ENCODE measurements around the gene GRM5. TPM values are rescaled to one million over a fixed set of nuclear protein-coding genes. Genes with fewer than 3 reads are reported as not detected.

Gene GRM5
- total RNA-seq, 1 donor from 2014 or later: 0.42 TPM

DNA sequence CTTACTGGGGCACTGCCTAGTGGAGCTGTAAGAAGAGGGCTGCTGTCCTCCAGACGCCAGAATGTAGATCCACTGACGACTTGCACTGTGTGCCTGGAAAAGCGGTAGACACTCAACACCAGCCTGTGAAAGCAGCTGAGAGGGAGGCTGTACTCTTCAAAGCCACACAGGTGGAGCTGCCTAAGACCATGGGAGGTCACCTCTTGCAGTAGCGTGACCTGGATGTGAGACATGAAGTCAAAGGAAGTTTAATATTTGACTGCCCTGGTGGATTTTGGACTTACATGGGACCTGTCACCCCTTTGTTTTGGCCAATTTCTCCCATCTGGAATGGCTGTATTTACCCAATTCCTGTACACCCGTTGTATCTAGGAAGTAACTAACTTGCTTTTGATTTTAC, 531.6 kb downstream of the GRM5 start:
- Mint-ChIP-seq H3K4me3 (no peak overlapping the region), H3K27me3 (ENCODE audit: low read depth) (no peaks in the 10 kb centered on the region), H3K4me1 (peaks cover 43% of the 10 kb centered on the region), H3K9me3 (peaks cover 8% of the 10 kb centered on the region), H3K36me3 (peaks cover 6% of the 10 kb centered on the region), H3K27ac (no peak overlapping the region)
- TF ChIP-seq, protein P1, sequence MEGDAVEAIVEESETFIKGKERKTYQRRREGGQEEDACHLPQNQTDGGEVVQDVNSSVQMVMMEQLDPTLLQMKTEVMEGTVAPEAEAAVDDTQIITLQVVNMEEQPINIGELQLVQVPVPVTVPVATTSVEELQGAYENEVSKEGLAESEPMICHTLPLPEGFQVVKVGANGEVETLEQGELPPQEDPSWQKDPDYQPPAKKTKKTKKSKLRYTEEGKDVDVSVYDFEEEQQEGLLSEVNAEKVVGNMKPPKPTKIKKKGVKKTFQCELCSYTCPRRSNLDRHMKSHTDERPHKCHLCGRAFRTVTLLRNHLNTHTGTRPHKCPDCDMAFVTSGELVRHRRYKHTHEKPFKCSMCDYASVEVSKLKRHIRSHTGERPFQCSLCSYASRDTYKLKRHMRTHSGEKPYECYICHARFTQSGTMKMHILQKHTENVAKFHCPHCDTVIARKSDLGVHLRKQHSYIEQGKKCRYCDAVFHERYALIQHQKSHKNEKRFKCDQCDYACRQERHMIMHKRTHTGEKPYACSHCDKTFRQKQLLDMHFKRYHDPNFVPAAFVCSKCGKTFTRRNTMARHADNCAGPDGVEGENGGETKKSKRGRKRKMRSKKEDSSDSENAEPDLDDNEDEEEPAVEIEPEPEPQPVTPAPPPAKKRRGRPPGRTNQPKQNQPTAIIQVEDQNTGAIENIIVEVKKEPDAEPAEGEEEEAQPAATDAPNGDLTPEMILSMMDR (IDR thresholded peaks at IDR 0.05; ENCODE audit: unreplicated experiment): no peak
- DNase-seq (ENCODE audit: low spot score in 2 of 2, unreplicated experiment in 2 of 2): no peak

DNA sequence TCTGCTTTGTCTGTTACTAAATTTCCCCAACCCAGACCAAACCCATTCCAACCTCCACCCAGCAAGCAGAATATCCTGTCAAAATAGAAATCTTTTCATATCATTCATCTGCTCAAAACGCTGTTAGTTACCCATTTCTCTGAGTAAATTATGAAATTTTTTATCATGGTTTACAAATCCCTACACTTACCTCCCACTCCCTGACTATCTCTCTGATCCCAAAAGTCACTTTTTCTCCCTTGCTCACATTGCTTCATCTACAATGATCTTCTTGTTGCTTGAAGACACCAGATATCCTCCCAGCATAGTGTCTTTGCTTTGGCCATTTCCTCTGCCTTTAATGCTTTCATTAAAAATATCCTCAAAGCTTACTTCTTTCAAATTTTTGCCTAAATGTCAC, 532.8 kb downstream of the GRM5 start:
- Mint-ChIP-seq H3K9me3 (peaks cover 8% of the 10 kb centered on the region), H3K4me3 (no peak overlapping the region), H3K36me3 (peaks cover 6% of the 10 kb centered on the region)

GRCh38 chr11:88531831-88532230, 534.0 kb downstream of the GRM5 start:
- H3K27ac Mint-ChIP-seq: no peak overlapping the region
- H3K9me3 Mint-ChIP-seq: peaks cover 14% of the 10 kb centered on the region
- no peak overlapping the region for H3K4me3 Mint-ChIP-seq
- peaks cover 30% of the 10 kb centered on the region for H3K4me1 Mint-ChIP-seq
- TF ChIP-seq, protein P1 (IDR thresholded peaks at IDR 0.05; ENCODE audit: unreplicated experiment): no peak
- no peak for DNase-seq (ENCODE audit: low spot score in 2 of 2, unreplicated experiment in 2 of 2)
- H3K36me3 Mint-ChIP-seq: peaks cover 7% of the 10 kb centered on the region
- no peaks in the 10 kb centered on the region for H3K27me3 Mint-ChIP-seq (ENCODE audit: low read depth)

More for the DNA sequence above, 532.8 kb downstream of the GRM5 start:
- DNase-seq (ENCODE audit: low spot score in 2 of 2, unreplicated experiment in 2 of 2): no peak
- Mint-ChIP-seq H3K27me3 (ENCODE audit: low read depth) (no peaks in the 10 kb centered on the region), H3K4me1 (peaks cover 41% of the 10 kb centered on the region), H3K27ac (no peak overlapping the region)
- TF ChIP-seq, protein P1 (IDR thresholded peaks at IDR 0.05; ENCODE audit: unreplicated experiment): no peak

DNA sequence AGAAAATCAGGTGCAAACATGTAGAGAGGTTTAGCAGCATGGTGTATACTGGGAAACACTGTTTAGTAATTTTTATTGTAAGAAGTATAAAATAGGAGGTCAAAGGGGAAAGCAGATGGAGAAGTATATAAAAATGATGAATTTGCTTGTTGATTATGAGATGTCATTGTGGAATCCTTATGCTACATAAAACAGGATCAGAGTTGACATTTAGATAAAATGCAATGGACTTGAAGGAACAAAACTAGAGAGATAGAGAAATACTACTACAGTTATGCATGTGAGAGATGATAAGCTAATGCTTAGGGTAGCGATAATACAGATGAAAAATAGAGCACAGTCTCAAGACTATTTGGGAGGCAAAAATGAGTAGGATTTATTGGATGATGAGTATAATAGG, 536.4 kb downstream of the GRM5 start:
- Mint-ChIP-seq H3K27ac (peak overlapping the region; percentile 3), H3K27me3 (ENCODE audit: low read depth) (no peaks in the 10 kb centered on the region), H3K9me3 (peaks cover 11% of the 10 kb centered on the region), H3K4me1 (peaks cover 17% of the 10 kb centered on the region), H3K36me3 (peaks cover 3% of the 10 kb centered on the region), H3K4me3 (no peak overlapping the region)
- DNase-seq (ENCODE audit: low spot score in 2 of 2, unreplicated experiment in 2 of 2): no peak
- TF ChIP-seq, protein P1 (IDR thresholded peaks at IDR 0.05; ENCODE audit: unreplicated experiment): no peak

DNA sequence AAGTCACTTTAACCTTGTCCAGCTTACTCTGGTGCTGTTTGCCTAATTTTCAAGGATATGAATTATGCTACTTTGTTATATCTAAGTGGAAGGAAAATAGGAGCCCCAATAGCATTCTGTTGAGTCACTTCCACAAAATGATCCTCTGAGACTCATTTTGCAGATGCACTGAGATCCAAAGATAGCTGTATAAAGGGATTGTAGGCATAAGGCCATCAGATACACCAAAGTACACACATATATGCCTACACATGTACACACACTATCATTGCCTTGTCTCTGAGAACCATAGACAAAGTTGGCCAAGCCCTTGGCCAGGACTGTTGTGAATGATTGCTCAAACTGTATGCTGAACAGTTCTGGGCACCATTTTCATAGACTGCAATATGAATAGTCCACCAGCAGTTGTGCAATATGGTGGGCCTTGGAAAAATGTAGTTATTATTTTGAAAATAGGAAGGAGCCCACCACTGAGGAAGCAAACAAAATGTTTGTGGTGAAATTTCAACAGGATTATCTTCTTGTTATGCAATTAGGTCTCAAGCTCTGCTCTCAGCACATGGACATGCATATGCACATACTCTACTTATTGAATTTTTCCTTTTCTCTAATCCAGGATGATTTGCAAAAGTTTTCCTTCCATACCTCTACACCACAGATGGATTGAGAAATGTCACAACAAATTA, 542.3 kb downstream of the GRM5 start:
- Mint-ChIP-seq H3K27ac (no peak overlapping the region), H3K4me1 (peaks cover 12% of the 10 kb centered on the region), H3K4me3 (no peak overlapping the region), H3K9me3 (peaks cover 9% of the 10 kb centered on the region), H3K27me3 (ENCODE audit: low read depth) (no peaks in the 10 kb centered on the region), H3K36me3 (peaks cover 2% of the 10 kb centered on the region)
- DNase-seq (ENCODE audit: low spot score in 2 of 2, unreplicated experiment in 2 of 2): no peak
- TF ChIP-seq, protein P1 (IDR thresholded peaks at IDR 0.05; ENCODE audit: unreplicated experiment): no peak

Measured in mesothelial cell of epicardium (in vitro differentiated cells).